Gastroesophageal sphincter (tissue), 4 donors: ENCODE measurements around the gene C3orf20. TPM values are rescaled to one million over a fixed set of nuclear protein-coding genes. Genes with fewer than 3 reads are reported as not detected.
A peak's percentile ranks its signal among the peaks of the same experiment; 100 is the strongest.
"Not testable (repeated sequence)": the region's sequence is repeated elsewhere in the genome, so short reads cannot be mapped to it uniquely, and the experiment has no call there.

Experiments
- ATAC-seq: fragments of 150-250 bp; one replicate; pipeline ENCODE4 v1.9.1; 2016; ENCODE audit warnings: mild to moderate bottlenecking, moderate library complexity
- H3K27ac ChIP-seq, 4 donors: fragments of 200-600 bp; sonication (generic) in 3 of 4; 1 replicate in 3 of 4; 2 replicates in 1 of 4; pipeline ENCODE4 v1.5.1; 2016 to 2019
- H3K27me3 ChIP-seq: fragments of 200-600 bp; sonication (generic); one replicate; pipeline ENCODE4 v1.5.1; 2019
- H3K36me3 ChIP-seq, 2 donors: fragments of 200-600 bp; sonication (generic); one replicate each; pipeline ENCODE4 v1.5.1; 2019; ENCODE audit warnings: control low read depth in 1 of 2
- H3K4me1 ChIP-seq, 3 donors: fragments of 200-600 bp; sonication (generic); 1 replicate in 2 of 3; 2 replicates in 1 of 3; pipeline ENCODE4 v1.5.1; 2016 to 2019; ENCODE audit warnings: control low read depth in 2 of 3
- H3K4me3 ChIP-seq, 2 donors: fragments of 200-600 bp; sonication (generic); one replicate each; pipeline ENCODE4 v1.5.1; 2019; ENCODE audit warnings: mild to moderate bottlenecking in 1 of 2, moderate library complexity in 1 of 2
- H3K9me3 ChIP-seq, 3 donors: fragments of 200-600 bp; sonication (generic); one replicate each; pipeline ENCODE4 v1.5.1; 2017 to 2019; ENCODE audit warnings: control low read depth in 2 of 3
- EP300 ChIP-seq: sonication (generic); formaldehyde crosslinking; IDR thresholded peaks from one replicate; pipeline ENCODE4 v1.6.1; 2017; ENCODE audit warnings: antibody characterized with exemption, mild to moderate bottlenecking
- POLR2A ChIP-seq, 2 donors: fragments of 450-650 bp; IDR thresholded peaks; one replicate each; pipeline ENCODE4 v1.6.1; 2017; ENCODE audit warnings: antibody characterized with exemption in 2 of 2, mild to moderate bottlenecking in 2 of 2, moderate library complexity in 1 of 2
- POLR2AphosphoS5 ChIP-seq: sonication (generic); formaldehyde crosslinking; IDR thresholded peaks from one replicate; pipeline ENCODE4 v1.6.1; 2017; ENCODE audit warnings: antibody characterized with exemption
- WGBS, 2 donors: methylation state at CpG; one replicate each; pipeline ENCODE4 v1.1.5; 2018; ENCODE audit warnings: low coverage in 1 of 2; 5-methylcytosine and 5-hydroxymethylcytosine counted together
- total RNA-seq, 4 donors: library from RNA; depleted of rRNA; stranded (reverse); fragments of >200 nt; gene quantifications; one replicate each; pipeline ENCODE4 v1.1.0, GENCODE V29; 2016
- TF ChIP-seq, protein P1 (sequence below), 4 experiments: fragments of 200-600 bp in 2 of 4; fragments of 450-650 bp in 2 of 4; sonication (generic) in 1 of 4; IDR thresholded peaks; one replicate each; pipeline ENCODE4 v1.5.1; 2017 to 2019; ENCODE audit warnings: antibody characterized with exemption in 4 of 4, mild to moderate bottlenecking in 2 of 4, moderate library complexity in 2 of 4

C3orf20 gene
- total RNA-seq, 4 donors from 2014 or later, result 0.13 TPM; not detected in 3

GRCh38 chr3:14647976-14648955 lies 26.7 kb upstream of the C3orf20 start:
- Histone ChIP-seq H3K27ac (no peak overlapping the region), H3K27me3 (no peaks in the 10 kb centered on the region), H3K9me3 (no peaks in the 10 kb centered on the region), H3K4me3 (no peak overlapping the region), H3K4me1 (peaks cover 7 to 22% (median 11%) of the 10 kb centered on the region in 3 donors), H3K36me3 (no peaks in the 10 kb centered on the region)
- no peak for TF ChIP-seq POLR2A (IDR thresholded peaks at IDR 0.05)
- TF ChIP-seq, protein P1, sequence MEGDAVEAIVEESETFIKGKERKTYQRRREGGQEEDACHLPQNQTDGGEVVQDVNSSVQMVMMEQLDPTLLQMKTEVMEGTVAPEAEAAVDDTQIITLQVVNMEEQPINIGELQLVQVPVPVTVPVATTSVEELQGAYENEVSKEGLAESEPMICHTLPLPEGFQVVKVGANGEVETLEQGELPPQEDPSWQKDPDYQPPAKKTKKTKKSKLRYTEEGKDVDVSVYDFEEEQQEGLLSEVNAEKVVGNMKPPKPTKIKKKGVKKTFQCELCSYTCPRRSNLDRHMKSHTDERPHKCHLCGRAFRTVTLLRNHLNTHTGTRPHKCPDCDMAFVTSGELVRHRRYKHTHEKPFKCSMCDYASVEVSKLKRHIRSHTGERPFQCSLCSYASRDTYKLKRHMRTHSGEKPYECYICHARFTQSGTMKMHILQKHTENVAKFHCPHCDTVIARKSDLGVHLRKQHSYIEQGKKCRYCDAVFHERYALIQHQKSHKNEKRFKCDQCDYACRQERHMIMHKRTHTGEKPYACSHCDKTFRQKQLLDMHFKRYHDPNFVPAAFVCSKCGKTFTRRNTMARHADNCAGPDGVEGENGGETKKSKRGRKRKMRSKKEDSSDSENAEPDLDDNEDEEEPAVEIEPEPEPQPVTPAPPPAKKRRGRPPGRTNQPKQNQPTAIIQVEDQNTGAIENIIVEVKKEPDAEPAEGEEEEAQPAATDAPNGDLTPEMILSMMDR (IDR thresholded peaks at IDR 0.05), result no peak
- no peak for ATAC-seq
- WGBS, 2 donors, result 67 to 83% methylated on average over 6 to 15 of the region's 19 CpGs

DNA sequence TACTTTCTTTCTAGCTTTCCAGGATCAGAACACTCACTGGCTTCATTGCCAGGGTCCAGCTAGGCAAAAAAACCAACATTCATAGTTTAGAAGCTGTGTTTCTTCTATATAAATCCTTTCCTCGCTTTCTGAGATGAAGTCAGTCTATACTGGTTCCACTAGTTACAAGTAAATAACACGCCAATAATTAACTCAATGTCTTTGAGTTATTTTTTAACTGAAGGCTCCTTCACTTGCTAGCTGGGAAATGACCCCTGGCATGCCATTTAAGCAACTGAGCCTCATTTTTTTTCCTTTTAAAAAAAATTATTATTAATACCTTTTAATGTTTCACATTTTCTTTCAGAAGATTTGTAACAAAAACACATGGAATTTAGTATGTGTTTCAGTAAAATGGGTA lies 25.5 kb upstream of the C3orf20 start:
- Histone ChIP-seq H3K27me3 (no peaks in the 10 kb centered on the region), H3K4me1 (peaks cover 13 to 32% (median 19%) of the 10 kb centered on the region in 3 donors), H3K27ac (no peak overlapping the region), H3K36me3 (peaks cover 0 to 3% of the 10 kb centered on the region in 2 donors), H3K4me3 (no peak overlapping the region), H3K9me3 (no peaks in the 10 kb centered on the region)
- no peak for TF ChIP-seq EP300
- TF ChIP-seq POLR2A (IDR thresholded peaks at IDR 0.05), result no peak
- TF ChIP-seq, protein P1 (IDR thresholded peaks at IDR 0.05), result no peak
- TF ChIP-seq POLR2AphosphoS5, result no peak
- ATAC-seq, result no peak
- 80 to 87% methylated on average over 1 to 2 of the region's 2 CpGs for WGBS, 2 donors

DNA sequence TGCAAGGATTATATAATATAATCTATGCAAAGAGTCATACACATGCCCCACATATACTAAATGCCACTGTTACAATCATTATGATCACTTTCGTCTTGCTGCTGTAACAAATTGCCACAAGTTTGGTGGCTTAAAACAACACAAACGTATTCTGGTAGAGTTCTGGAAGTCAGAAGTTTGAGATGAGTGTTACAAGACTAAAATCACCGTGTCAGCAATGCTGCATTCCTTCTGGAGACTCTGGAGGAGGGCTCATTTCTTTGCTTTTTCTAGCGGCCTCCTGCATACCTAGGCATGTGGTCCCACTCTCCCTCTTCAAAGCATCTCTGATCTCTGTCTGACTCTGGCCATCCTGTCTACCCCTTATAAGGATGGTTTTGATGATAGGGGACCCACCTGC lies 24.7 kb upstream of the C3orf20 start:
- Histone ChIP-seq H3K27ac (no peak overlapping the region), H3K27me3 (no peaks in the 10 kb centered on the region)
- ATAC-seq, result no peak

GRCh38 chr3:14651440-14652251 lies 23.3 kb upstream of the C3orf20 start, which contains the start of gene CCDC174:
CCDC174 (plus strand) TSS chr3:14651762; CDS start chr3:14651837, 75 bp downstream.
- Histone ChIP-seq H3K4me3 (peak within 1 kb of the TSS; percentile 77 to 89), H3K27me3 (no peaks in the 10 kb centered on the region), H3K9me3 (no peaks in the 10 kb centered on the region), H3K36me3 (peaks cover 4 to 25% of the 10 kb centered on the region in 2 donors), H3K27ac (peak within 1 kb of the TSS; percentile 84 to 93 (median 91)), H3K4me1 (peaks cover 13 to 32% (median 19%) of the 10 kb centered on the region in 3 donors)
- TF ChIP-seq POLR2A (IDR thresholded peaks at IDR 0.05) (peak; percentile 49 to 58), EP300 (no peak), POLR2AphosphoS5 (peak; percentile 100)
- TF ChIP-seq, protein P1 (IDR thresholded peaks at IDR 0.05), result peak in 1 of 4 experiments; percentile 13
- WGBS, 2 donors, result 0 to 1% methylated on average over 9 to 15 of the region's 47 CpGs
- peak; percentile 100 for ATAC-seq

More for the DNA sequence above, 24.7 kb upstream of the C3orf20 start:
- H3K36me3 ChIP-seq, result peaks cover 0 to 10% of the 10 kb centered on the region in 2 donors
- H3K4me1 ChIP-seq, result peaks cover 13 to 32% (median 19%) of the 10 kb centered on the region in 3 donors
- H3K4me3 ChIP-seq, result no peak overlapping the region
- TF ChIP-seq POLR2AphosphoS5 (no peak), EP300 (no peak), POLR2A (IDR thresholded peaks at IDR 0.05) (no peak)
- TF ChIP-seq, protein P1 (IDR thresholded peaks at IDR 0.05), result no peak
- WGBS, 2 donors, result 94 to 96% methylated on average over 3 to 4 of the region's 4 CpGs
- H3K9me3 ChIP-seq, result no peaks in the 10 kb centered on the region

DNA sequence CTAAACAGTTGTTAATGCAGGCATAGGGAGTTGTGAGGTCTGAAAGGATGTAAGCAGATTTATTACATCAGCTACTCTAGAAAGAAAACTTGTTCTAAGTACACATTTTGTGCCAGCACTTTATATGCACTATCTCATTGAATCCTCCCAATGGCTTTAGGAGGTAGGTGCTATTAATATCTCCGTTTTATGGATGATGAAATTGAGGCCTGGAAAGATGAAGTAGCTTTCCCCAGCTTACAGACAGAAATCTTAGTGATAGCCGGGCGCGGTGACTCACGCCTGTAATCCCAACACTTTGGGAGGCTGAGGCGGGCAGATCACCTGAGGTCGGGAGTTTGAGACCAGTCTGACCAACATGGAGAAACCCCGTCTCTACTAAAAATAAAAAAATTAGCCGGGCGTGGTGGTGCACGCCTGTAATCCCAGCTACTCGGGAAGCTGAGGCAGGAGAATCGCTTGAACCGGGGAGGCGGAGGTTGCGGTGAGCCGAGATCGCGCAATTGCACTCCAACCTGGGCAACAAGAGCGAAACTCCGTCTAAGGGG lies 22.5 kb upstream of the C3orf20 start:
- Histone ChIP-seq H3K36me3 (peaks cover 4 to 33% of the 10 kb centered on the region in 2 donors), H3K27ac (peak overlapping the region; percentile 84 to 93 (median 91)), H3K4me1 (peaks cover 13 to 32% (median 19%) of the 10 kb centered on the region in 3 donors), H3K4me3 (peak overlapping the region; percentile 77 to 89)
- H3K9me3 ChIP-seq, ATAC-seq, H3K27me3 ChIP-seq: not testable (repeated sequence)
- WGBS, 2 donors, result 77 to 80% methylated on average over 1 to 14 of the region's 21 CpGs
